ENCODE data around the gene CBFA2T3.
"Not testable (repeated sequence)": the region's sequence is repeated elsewhere in the genome, so short reads cannot be mapped to it uniquely, and the experiment has no call there.

The CBFA2T3 gene

DNA sequence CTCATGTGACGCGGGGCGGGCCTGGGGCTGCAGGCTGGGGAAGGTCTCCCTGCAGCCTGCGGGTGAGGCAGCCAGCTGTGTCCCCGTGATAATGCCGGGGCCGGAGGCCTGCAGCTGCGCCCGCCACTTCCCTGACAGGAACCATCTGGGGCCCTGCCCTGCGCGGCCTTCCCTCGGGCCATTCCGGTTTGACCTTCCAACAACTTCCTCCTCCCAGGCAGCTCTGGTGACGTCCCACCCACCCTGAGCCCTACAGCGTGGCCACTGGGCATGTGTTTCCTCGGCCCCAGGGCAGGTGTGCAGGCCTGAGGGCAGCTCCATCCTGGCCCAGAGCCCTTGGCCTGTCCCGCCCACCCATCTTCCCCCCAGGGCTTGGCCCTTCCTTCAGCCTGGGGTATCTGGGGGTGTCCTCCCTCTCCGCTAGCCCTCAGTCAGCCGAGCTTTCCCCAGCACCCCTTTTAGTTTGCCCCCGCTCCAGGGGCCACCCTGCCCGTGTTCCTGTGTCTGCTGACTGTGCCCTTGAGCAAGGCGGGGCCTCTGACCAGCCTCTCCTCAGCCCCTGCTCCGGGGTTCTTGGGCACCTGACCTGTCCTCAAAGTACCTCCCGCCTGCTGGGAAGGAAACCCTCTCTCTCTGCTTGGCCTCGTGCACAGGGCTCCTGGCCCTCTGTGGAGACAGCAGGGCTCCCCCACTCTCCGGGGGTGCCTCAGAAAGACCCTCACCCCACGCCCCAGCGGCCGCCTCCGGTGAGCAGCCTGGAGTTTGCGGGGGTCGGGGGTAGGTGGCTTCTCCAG, at the start of gene CBFA2T3:
Gene CBFA2T3 (minus strand): TSS at position 190 of the 794 bp plus-strand sequence. CDS start 400 bp downstream, outside the sequence.
- no peak for DNase-seq

DNA sequence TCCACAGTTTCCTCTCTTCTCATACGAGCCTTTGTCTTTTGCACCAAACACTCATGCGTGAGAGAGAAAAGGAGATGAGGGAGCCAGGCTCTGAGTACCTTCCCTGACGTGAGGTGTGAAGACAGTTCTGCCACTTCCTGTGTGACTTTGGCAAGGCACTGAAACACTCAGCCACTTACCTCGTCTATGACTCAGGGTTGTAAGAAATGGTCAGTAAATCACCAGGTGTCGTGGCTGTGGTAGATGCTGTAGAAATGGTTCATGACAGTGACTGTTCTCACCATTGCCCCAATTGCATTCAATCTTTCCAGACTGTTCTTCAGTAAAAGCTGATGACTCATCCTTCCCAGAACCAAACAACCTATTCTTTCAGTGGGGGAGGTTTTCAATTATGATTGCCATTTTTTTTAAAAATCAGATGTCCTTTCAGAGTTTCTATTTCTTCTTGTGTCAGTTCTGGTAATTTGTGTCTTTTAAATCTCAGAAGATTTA, 49.2 kb upstream of the CBFA2T3 start:
- DNase-seq, result no peak

DNA sequence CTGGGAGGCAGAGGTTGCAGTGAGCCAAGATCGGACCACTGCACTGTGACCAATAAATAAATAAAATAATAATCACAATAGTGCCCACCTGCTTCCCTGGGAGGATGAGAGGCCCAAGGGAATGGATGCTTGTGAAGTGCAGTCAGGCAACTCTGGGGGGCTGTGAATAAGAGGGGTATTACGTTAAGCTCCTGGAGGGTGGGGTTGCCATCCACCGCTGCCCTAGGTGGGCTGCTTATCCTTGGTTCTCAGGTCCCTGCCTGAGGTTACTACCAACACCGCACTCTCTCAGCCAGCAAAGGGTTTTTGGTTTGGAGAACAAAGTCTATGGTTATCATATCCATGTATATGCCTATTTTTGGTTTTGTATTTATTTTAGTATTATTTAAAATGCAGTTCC, 48.6 kb upstream of the CBFA2T3 start:
- no peak for DNase-seq

DNA sequence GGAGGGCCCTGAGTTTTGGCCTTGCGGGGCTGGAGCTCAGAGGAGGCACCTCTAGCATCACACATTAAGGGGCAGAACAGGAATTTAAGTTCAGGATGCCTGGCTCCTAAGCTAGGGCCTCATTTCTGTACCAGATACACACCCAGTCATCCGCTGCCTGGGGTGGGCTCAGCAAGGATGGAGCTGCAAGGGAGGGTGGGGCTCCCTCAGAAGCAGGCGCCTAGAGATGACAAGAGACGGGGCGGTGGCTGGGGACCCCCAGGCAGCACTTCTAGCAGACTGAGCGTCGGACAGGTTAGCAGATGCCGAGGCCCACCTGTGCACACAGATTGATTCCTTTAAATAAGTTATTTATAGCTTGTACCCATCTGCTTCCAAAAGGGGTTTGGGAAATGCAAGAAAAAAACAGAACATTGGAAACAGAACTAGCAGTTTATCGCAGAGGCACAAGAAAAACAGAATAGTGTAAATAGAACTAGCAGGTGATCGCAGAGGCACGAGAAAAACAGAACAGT, 47.6 kb upstream of the CBFA2T3 start:
- DNase-seq, result peak; percentile 49

DNA sequence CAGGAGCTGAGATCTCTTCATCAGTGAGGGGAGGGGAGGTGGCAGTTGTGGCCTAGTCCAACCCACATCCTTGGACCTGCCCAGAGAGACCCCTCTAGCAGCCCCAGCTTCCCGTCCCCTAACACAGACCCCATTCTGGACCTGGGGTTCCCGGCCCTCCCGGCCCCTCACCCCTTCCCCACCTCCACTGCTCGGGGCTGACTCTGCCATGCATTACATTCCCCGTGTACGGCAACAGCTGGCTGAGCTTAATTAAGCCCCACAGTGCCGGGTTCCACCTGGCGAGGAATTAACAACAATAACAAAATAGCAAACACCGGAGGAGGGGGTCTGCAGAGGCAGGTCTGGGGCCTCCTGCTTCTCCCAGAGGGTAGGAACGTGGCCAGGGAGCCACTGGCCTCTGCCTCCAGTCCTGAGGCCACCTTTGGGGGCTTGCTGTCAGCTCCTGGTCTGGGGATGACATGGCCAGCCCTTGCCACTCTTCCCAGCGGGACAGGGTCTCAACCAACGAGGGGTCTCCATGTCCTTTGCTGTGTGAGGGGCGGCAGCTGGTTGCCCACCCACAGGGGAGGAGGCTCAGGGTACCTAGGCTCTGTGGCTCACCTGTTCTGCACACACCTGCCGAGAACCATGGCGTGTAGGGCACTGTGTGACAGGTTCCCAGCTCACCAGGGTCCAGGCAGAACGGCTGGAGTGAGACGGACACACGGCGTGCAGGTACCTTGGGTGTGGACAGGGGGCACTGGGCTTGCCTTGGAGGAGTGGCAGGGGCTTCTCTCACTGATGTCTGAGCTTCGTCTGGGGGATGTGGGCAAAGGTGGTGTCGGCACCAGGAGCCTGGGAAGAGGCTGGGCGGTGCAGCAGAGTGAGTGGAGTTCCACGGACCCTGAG, 46.9 kb upstream of the CBFA2T3 start:
- DNase-seq, result peak; percentile 93

DNA sequence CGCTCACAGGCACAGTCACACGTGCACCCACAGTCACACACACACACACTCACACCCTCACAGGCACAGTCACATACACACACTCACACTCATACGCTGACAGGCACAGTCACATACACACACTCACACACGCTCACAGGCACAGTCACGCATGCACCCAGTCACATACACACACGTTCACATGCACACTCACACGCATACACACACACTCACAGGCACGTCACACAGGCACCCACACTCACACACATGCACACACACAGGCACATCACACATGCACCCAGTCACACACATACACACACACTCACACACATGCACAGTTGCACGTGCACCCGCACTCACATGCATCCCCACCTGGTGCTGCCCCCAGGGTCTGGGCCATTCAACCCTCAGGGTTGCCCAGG, 46.1 kb upstream of the CBFA2T3 start:
- DNase-seq, result no peak

DNA sequence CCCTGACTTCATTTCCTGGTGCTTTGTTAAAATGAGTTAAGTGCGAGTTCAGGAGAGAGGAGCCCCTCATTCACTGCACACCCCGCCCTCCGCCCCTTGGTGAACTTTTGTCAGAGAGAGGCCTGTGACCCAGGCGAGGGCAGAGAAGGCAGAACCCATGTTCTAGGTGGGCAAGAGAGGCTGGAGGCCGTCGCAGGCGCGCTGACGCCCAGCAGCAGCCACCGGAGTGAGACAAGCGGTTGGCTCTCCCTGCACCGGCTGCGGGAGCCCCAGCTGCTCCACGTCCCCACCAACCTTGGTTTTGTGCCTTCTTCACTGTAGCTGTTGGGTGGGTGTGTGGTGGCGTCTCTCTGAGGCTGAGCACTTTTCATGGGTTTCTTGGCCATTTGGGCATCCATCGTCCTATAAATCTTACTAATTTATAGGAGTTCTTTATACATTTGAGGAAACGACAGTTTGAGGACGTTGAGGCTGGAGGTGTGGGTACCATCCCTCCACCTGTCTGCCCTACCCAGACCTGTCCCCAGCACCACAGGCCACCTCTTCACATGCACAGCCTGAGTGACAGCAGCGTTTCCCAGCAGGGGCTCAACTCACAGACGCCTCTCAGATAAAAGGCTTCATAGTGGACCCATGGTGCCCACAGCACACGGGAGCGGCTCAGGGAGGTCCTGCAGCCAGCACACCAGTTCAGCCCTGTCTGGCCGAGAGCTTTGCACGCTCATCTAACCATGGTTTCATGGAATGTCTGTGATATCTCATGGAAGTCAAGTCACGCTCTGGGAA, 45.2 kb upstream of the CBFA2T3 start:
- DNase-seq, result no peak

DNA sequence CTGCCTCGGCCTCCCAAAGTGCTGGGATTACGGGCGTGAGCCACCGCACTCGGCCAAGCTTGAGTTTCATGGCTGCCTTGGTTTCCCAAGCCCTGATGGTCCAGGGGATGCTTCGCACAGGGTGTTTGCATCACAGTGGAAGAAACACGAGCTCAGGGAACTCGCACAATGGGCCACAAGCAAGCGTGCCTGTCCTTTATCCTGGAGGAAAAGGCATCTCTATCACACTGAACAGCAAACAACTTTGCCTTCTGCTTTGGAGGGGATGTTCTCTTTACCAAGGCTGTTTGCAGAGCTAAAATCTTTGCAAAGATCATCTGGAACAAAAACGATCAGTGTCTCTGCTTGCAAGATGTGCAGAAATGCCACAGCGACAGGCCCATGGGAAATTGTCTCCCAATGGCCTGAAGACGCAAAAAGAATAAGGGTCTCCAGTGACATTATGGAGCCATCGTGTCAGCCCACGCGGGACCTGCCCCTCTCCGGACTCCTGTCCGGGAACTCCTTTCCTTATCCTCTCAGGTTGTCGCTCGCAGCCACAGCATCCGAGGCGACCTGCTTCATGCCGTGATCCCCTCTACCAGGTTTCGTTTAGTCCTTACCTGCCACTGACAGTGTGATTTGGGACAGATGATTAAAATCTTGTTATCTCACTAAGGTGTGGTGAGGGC, 44.1 kb upstream of the CBFA2T3 start:
- no peak for DNase-seq

DNA sequence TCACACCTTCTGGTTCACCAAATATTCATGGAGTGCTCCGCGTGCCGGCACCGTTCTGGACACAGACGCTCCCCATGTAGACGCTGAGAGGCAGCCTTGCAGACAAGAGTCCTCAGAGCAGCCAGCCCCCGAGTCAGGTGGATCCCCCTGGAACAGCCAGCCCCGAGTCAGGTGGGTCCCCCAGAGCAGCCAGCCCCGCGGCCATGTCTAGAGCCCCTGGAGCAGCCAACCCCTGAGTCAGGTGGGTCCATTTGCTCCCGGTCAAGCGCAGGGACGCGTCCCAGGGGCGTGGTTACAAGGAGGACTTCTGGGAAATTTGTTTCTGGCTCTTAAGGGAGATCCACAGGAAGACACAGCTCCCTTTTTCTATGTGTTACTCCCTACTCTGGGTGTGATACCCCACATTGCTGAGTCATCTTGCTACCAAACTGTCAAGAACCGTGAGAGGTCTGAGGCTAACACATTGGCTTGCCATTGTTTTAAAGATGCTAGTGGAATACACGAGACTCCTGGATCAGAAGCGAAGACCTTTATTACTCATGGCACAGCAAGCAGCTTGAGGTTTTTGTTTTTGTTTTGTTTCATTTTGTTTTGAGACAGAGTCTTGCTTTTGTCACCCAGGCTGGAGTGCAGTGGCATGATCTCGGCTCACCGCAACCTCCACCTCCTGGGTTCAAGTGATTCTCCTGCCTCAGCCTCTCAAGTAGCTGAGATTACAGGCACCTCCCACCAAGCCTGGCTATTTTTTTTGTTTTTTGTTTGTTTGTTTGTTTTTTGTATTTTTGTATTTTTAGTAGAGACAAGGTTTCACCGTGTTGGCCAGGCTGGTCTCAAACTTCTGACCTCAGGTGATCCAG, 43.3 kb upstream of the CBFA2T3 start:
- no peak for DNase-seq

DNA sequence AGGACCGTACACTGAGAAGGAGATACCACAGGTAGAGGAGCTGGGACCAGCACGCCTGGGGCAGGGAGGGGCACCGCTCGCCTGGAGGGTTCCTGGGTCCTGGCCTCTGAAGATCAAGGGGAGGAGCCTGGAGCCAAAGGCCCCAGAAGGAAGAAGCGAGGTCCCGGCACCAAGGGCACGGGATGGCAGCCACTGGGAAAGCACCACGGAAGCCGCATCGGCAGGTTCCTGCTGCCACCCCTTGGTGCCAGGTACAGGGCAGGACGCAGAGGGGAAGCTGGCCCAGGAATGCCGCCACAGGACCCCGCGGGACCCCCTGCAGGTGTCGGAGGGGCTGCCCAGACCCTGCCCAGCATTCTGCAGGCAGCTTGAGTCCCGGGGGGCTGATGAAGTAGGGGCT, 42.5 kb upstream of the CBFA2T3 start:
- DNase-seq, result no peak

DNA sequence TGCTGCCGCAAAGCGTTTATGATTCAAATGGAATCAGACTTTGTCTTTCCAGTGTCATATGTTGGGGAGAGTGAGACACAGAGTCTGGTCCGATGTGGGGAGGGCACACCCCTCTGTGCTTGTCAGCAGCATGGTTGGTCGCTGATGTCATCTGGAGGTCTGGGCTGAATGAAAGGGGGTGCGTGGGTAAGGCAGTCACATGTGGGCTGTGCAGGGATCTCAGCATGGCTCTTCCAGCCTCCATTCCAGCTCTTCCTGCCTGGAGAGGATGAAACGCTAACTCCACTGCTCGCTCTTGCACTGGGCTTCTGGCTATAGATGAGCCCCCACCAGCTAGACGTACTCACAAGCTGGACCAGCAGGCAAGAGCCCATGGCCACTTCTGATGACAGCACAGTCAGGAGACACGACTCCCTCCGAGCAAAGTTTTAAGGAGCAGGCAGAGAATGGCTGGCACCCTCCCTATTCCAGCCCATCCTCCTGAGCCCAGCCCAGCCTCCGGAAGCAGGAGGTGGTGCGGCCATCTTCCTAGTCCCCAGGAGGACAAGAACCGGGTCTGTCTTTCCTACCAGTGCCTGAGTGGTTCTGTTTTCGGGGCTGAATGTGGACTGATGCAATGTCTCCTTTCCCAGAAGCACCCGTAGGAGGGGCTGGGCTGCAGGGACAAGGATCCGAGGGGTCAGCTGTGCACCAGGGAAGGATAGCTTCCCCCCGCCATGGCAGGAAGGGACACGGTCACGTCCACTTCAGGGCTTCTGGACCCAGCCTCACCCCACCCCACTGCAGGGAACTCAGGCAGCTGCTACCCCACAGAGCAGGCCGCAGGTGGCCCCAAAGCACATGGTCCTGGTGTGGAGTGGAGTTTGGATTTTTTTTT, 41.5 kb upstream of the CBFA2T3 start:
- DNase-seq, result no peak

DNA sequence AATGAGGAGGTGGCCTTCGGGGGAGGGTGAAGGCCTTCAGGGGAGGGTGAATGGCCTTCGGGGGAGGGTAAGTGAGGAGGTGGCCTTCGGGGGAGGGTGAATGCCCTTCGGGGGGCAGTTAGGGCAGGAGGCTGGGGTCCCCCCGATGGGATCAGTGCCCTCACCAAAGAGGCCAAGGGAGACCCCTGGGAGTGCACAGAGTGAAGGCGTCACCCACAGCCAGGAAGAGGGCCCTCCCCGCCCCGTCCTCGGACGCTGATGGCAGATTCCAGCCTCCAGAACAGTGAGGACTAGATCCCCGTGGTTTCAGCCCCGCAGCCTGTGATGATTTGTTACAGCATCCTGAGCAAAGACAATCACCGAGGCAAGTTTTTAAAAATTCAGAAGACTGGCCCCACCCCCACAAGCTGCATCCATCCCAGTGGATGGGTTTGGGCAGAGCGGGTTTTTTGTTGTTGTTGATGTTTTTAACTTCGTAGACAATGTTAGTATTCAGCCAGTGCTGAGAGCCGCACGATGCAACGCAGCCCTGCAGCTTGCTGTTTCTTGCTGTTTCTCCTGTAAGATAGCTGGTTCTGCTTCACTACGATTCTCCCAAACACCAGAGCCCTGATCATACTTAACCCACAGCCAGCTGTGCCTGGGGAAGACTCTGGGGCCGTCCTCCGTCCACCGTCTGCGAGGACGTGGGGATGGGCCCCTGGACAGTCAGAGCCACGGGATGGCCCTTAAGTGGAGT, 40.7 kb upstream of the CBFA2T3 start:
- no peak for DNase-seq

DNA sequence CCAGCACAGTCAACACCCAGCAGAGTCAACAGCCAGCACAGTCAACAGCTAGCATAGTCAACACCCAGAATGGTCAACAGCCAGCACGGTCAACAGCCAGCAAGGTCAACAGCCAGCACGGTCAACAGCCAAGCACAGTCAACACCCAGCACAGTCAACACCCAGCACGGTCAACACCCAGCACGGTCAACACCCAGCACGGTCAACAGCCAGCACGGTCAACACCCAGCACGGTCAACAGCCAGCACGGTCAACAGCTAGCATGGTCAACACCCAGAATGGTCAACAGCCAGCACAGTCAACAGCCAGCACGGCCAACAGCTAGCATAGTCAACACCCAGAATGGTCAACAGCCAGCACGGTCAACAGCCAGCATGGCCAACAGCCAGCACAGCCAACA, 39.6 kb upstream of the CBFA2T3 start:
- not testable (repeated sequence) for DNase-seq

DNA sequence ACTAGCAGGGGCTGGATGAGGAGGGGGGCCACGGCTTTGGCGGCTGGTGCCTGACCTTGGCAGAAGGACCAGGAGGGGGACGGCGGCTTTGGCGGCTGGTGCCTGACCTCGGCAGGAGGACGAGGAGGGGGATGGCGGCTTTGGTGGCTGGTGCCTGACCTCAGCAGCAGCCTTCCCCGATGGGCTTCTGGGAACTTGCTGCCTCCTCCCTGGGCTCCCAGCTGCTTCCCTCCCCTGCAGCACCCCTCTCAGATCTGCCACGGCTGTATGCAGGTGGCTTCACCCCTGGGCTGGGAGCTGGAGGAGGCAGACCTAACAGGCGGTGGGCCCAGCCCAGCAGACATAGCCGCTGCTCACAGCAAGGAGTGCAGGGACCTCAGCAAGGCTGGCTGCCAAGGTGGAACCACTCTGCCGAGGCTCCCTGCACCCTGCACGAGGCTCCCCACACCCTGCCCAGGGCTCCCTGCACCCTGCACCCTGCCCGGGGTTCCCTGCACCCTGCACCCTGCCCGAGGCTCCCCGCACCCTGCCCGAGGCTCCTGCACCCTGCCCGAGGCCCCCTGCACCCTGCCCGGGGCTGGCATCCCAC, 38.4 kb upstream of the CBFA2T3 start:
- DNase-seq, result no peak

DNA sequence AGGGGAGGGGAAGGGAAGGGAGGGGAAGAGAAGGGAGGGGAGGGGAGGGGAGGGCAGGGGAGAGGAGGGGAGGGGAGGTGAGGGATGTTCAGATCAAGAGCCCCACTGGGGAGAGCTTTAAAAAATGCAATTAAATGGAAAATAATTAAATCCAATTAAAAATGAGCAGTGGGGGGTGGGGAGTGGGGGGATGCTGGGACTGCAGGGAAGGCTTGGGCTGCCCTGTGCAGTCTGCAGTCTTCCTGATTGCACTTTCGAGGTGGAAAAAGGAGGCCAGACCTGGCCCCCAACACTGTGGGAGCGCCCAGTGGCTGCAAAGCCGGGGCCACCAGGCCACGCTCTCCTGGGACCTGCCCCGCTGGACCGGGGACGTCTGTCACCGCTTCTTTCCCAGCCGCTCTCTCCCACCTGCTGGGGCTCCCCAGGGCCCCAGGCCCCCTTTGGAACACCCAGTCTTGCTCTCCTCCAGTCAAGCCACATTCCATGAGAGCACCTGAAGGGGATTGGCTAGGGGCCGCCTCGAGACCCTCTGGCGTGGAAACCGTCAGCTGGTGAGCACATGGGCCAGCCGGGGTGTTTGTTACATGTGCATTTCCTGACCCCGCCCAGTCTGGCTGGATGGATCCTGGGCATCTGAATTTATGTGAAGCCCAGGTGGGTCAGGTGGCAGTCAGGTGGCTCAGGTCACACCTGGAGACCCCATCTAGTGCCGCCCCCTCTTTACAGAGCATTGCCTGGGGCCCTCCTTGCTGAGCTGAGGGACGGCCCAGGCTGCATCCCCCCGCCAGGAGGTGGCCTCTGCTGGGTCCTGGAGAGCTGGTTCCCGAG, 37.6 kb upstream of the CBFA2T3 start:
- DNase-seq, result peak; percentile 34

DNA sequence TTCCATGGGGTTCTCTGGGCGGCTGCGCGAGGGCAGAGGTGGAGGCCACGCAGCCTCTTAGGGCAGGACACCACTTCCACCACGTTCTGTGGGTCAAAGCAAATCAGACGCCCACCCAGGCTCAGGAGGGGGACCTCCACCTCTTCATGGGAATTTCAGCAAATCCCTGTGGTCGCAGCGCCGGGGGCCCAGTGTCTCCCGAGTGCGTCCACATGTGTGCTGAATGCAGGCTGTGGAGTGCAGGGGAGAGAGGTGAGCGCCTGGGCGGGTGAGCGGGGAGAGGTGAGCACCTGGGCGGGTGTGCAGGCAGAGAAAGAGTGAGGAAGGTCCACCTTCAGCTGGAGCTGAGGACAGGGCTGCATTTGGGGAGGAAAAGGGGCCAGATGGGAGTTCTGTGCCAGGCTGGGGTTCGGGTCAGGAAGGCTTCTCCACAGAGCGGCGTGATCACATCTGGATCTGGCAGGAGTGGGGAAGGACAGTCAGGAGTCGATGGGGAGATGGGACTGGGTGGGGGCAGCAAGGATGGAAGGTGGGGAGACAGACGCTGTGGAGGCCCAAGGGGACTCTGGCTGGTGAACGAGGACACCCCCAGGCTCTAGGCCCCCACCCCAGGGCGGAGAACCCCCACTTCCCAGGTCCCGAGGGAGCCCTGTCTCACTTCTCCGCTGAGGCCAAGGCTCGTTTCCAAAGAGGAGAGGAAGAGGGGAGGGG, 36.8 kb upstream of the CBFA2T3 start:
- DNase-seq, result no peak

DNA sequence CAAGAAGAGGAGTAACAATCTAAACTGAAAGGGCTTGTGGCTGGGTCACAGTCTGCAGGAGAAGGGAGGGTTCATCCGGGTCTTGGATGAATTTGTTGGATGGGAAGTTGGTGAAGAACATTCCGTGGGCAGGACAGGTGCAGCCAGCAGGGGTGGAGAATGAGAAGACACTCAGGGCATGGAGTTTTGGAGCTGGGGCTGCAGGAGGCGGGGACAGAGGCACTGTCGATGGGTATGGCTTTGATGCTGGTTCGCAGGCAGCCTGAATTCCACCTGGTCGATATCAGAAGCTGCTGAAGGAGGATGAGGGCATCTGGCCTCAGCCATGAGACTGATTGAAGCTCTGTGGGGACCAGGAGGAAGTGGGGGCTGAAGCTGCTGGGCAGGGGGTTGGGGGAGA, 36.1 kb upstream of the CBFA2T3 start:
- DNase-seq, result no peak

DNA sequence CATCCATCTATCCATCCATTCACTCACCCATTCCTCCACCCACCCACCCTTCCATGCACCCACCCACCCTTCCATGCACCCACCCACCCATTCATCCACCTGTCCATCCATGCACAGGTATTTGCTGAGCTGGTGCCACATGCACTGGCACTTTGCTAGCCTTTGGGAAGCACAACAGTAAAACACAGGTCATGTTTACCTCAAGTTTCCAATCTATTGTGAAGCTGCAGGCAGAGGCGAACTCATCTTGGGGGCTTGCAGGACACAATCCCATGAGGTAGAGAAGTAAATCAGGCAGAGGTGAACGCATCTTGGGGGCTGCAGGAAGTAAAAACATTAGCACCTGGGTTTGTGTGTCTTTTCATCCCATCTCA, 35.6 kb upstream of the CBFA2T3 start:
- DNase-seq, result no peak
